Muscle of arm (tissue), 14 donors: ENCODE data around the gene MIB2. TPM values are rescaled to one million over a fixed set of nuclear protein-coding genes. Genes with fewer than 3 reads are reported as not detected.
"Not testable (repeated sequence)": the region's sequence is repeated elsewhere in the genome, so short reads cannot be mapped to it uniquely, and the experiment has no call there.

Source experiments
- DNase-seq: peaks from one replicate; pipeline ENCODE4 v3.0.0-alpha.2; 2013
- long read RNA-seq, 11 donors: transcript quantifications; one replicate each; lab custom pipeline, GENCODE V29; 2026
- polyA plus RNA-seq, 12 donors: library from polyadenylated mRNA; unstranded; fragments of 120-200 nt; gene quantifications; one replicate each; pipeline ENCODE4 v1.2.1, GENCODE V29; 2013; ENCODE audit not compliant: insufficient read length in 12 of 12

The MIB2 gene
- polyA plus RNA-seq, result 100 to 1,000 TPM in 1 of 12 donors, 10 to 100 TPM in 10, not detected in 1; 34.1 to 109 (median 52.5) TPM
- long read RNA-seq, donor 1, result 0 reads
- long read RNA-seq, donor 2, result 0 reads
- long read RNA-seq, donor 3, partial matches to known transcripts, result 0 of 3 reads
- long read RNA-seq, donor 3, other reads (novel, unspliced or antisense), result 0 of 3 reads
- long read RNA-seq, donor 4, result 0 reads
- long read RNA-seq, donor 5, partial matches to known transcripts, result 0 of 1 reads
- long read RNA-seq, donor 5, other reads (novel, unspliced or antisense), result 0 of 1 reads
- long read RNA-seq, donor 6, partial matches to known transcripts, result 0 of 1 reads
- long read RNA-seq, donor 6, other reads (novel, unspliced or antisense), result 0 of 1 reads
- long read RNA-seq, donor 7, partial matches to known transcripts, result 0 of 3 reads
- long read RNA-seq, donor 7, other reads (novel, unspliced or antisense), result 0 of 3 reads
- long read RNA-seq, donor 8, partial matches to known transcripts, result 0 of 2 reads
- long read RNA-seq, donor 8, other reads (novel, unspliced or antisense), result 0 of 2 reads
- long read RNA-seq, donor 9, result 0 reads
- long read RNA-seq, donor 10, partial matches to known transcripts, result 0 of 2 reads
- long read RNA-seq, donor 10, other reads (novel, unspliced or antisense), result 0 of 2 reads
- long read RNA-seq, donor 11, partial matches to known transcripts, result 0 of 1 reads
- long read RNA-seq, donor 11, other reads (novel, unspliced or antisense), result 0 of 1 reads

- DNase-seq, result peak; percentile 95
These were observed at the start of gene MIB2 for GRCh38 chr1:1615256-1616044. Gene MIB2 (plus strand): TSS chr1:1615500. CDS start chr1:1623453, 7,953 bp downstream.

- no peak for DNase-seq
These were observed 48.0 kb upstream of the MIB2 start for GRCh38 chr1:1567152-1567875.

- DNase-seq, result no peak
These were observed 47.4 kb upstream of the MIB2 start for GRCh38 chr1:1567891-1568291.

GRCh38 chr1:1569341-1569740 is 46.0 kb upstream of the MIB2 start:
- DNase-seq, result no peak

GRCh38 chr1:1573843-1574720 is 41.2 kb upstream of the MIB2 start:
- peak; percentile 61 for DNase-seq

GRCh38 chr1:1574721-1575537 is 40.4 kb upstream of the MIB2 start, which contains the start of gene SSU72:
Gene SSU72 (minus strand): TSS chr1:1574863. CDS start chr1:1574557, 306 bp downstream.
- peak; percentile 93 for DNase-seq

- DNase-seq, result no peak
These were observed 37.8 kb upstream of the MIB2 start for GRCh38 chr1:1577367-1578011.

GRCh38 chr1:1578371-1578940 is 36.8 kb upstream of the MIB2 start:
- no peak for DNase-seq

GRCh38 chr1:1582585-1583346 is 32.5 kb upstream of the MIB2 start:
- DNase-seq, result no peak

- DNase-seq, result no peak
These were observed 31.8 kb upstream of the MIB2 start for GRCh38 chr1:1583347-1584010.

- DNase-seq, result no peak
These were observed 23.8 kb upstream of the MIB2 start for GRCh38 chr1:1591452-1591851.

- no peak for DNase-seq
These were observed 21.3 kb upstream of the MIB2 start for GRCh38 chr1:1593834-1594601.

- no peak for DNase-seq
These were observed 20.6 kb upstream of the MIB2 start for GRCh38 chr1:1594602-1595260.

GRCh38 chr1:1595341-1595740 is 20.0 kb upstream of the MIB2 start:
- not testable (repeated sequence) for DNase-seq

GRCh38 chr1:1596493-1597274 is 18.6 kb upstream of the MIB2 start:
- DNase-seq, result no peak
